Measurements from ENCODE around the gene PCDHB10.
"Not testable (repeated sequence)": the region's sequence is repeated elsewhere in the genome, so short reads cannot be mapped to it uniquely, and the experiment has no call there.

The PCDHB10 gene

GRCh38 chr5:141192110-141192725, at the start of gene PCDHB10:
Gene PCDHB10, plus strand, starts transcription at chr5:141192353. Its CDS starts 200 bp downstream, at chr5:141192553.
- DNase-seq: peak in 1 of 2 experiments; percentile 4

- DNase-seq: no peak
Measured at GRCh38 chr5:141149812-141150211, 42.3 kb upstream of the PCDHB10 start, which contains the start of gene PCDHB6. Gene PCDHB6, plus strand, starts transcription at chr5:141150057. Its CDS starts 201 bp downstream, at chr5:141150258.

GRCh38 chr5:141150224-141150992, 41.7 kb upstream of the PCDHB10 start:
- DNase-seq: no peak

- no peak for DNase-seq
Measured at GRCh38 chr5:141150993-141151325, 41.2 kb upstream of the PCDHB10 start.

- DNase-seq: not testable (repeated sequence)
Measured at GRCh38 chr5:141151632-141152031, 40.5 kb upstream of the PCDHB10 start.

GRCh38 chr5:141152096-141152495, 40.1 kb upstream of the PCDHB10 start:
- DNase-seq: not testable (repeated sequence)

GRCh38 chr5:141155540-141156374, 36.4 kb upstream of the PCDHB10 start:
- DNase-seq: no peak

GRCh38 chr5:141157356-141157755, 34.8 kb upstream of the PCDHB10 start:
- not testable (repeated sequence) for DNase-seq

- DNase-seq: not testable (repeated sequence)
Measured at GRCh38 chr5:141157901-141158300, 34.3 kb upstream of the PCDHB10 start.

- peak in 1 of 2 experiments; percentile 6 for DNase-seq
Measured at GRCh38 chr5:141172381-141173204, 19.6 kb upstream of the PCDHB10 start, which contains the start of gene PCDHB7. Gene PCDHB7, plus strand, starts transcription at chr5:141172644. Its CDS starts 192 bp downstream, at chr5:141172836.

GRCh38 chr5:141174291-141175104, 17.7 kb upstream of the PCDHB10 start:
- DNase-seq: not testable (repeated sequence)

GRCh38 chr5:141175933-141176332, 16.2 kb upstream of the PCDHB10 start:
- DNase-seq: no peak

- not testable (repeated sequence) for DNase-seq
Measured at GRCh38 chr5:141177577-141178191, 14.5 kb upstream of the PCDHB10 start, which contains the start of gene PCDHB8. Gene PCDHB8, plus strand, starts transcription at chr5:141177790. Its CDS starts 245 bp downstream, at chr5:141178035.

GRCh38 chr5:141179371-141179770, 12.8 kb upstream of the PCDHB10 start:
- DNase-seq: not testable (repeated sequence)

- not testable (repeated sequence) for DNase-seq
Measured at GRCh38 chr5:141179876-141180275, 12.3 kb upstream of the PCDHB10 start.

- no peak for DNase-seq
Measured at GRCh38 chr5:141180313-141180712, 11.8 kb upstream of the PCDHB10 start.

- no peak for DNase-seq
Measured at GRCh38 chr5:141182248-141182647, 9.9 kb upstream of the PCDHB10 start, which contains the start of gene PCDHB16. Gene PCDHB16, plus strand, starts transcription at chr5:141182387. Its CDS starts 173 bp downstream, at chr5:141182560.

GRCh38 chr5:141184117-141184855, 7.9 kb upstream of the PCDHB10 start:
- not testable (repeated sequence) for DNase-seq

GRCh38 chr5:141186897-141187512, 5.1 kb upstream of the PCDHB10 start, which contains the start of gene PCDHB9:
Gene PCDHB9, plus strand, starts transcription at chr5:141187161. Its CDS starts 158 bp downstream, at chr5:141187319.
- DNase-seq: peak in 1 of 2 experiments; percentile 12

Measured in stimulated activated CD4-positive, alpha-beta T cell treated with anti-CD3 and anti-CD28 coated beads, Interleukin-4, amount 100 ng/mL, for 4 hours (primary cell).